Inflammatory macrophage treated with lipopolysaccharide for 1 hour (primary cell): ENCODE results near the gene CDH6.
"Not testable (repeated sequence)": the region's sequence is repeated elsewhere in the genome, so short reads cannot be mapped to it uniquely, and the experiment has no call there.

Source experiments
- DNase-seq, 2 donors: peaks; one replicate each; pipeline ENCODE4 v3.0.0-alpha.2; 2020 to 2022

CDH6 gene

GRCh38 chr5:31334061-31334860 is 140.8 kb downstream of the CDH6 start:
- no peak for DNase-seq

DNA sequence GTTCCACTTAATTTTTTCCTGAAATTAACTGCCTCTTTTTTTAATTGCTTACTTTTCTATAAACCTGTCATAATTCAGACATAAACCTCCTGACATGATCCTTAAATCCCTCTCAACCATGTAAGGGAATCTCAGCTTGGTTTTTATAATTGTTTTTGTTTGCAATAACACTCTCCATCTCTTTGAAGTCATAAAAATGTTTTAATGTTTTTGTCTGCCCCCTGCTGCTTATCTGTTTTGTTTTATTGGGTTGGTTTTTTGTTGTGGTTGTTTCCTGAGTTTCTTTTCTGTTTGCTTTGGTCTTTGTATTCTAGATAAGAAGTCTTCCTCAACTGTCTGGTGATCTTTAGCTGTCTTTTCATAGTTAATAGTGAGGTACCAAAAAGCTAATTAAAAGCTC is 142.0 kb downstream of the CDH6 start:
- no peak for DNase-seq

DNA sequence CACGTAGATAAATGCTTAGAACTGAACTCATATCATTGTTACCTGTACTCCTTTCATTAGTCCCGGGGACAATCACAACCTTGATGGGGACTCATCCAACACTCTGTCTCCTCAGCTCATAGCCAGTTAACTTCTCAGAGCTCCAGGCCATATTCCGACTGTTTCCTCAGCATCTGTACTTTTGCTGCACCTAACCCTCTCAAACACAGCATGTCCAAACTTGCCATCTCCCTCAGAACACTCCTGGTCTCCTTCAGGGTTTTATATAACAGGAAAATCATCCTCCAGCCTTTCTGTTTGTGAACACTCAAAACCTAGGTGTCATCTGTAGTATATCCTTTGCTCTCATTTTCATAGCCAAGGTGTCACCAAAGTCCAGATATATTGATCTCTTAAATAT is 150.5 kb downstream of the CDH6 start:
- no peak for DNase-seq

DNA sequence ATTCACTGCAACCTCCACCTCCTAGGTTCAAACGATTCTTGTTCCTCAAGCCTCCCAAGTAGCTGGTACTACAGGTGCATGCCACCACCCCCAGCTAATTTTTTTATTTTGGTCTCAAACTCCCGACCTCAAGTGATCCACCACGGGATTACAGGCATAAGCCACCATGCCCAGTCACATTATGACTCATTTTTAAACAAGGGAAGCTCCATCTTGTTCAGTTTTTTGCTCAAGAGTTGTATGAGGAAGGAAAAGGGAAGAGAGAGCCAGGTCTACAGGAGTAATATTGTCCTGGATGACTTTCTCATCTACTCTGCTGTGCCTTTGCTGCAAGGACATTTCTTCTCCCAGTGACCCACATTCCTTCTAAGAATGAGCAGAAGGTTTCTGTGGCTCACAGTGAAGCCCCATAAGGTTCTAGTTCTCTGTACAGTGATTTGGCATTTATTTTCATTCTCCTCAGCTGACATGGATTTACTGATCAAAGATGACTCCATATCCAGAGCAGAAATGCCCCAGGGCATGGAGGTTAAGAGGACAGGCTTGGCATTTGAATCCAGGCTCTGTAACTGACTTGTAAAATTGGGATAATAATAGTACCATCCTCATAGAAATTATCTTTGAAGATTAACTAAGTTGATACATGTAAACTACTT is 153.5 kb downstream of the CDH6 start:
- peak in 1 of 2 donors; percentile 3 for DNase-seq

GRCh38 chr5:31347552-31347905 is 154.0 kb downstream of the CDH6 start:
- no peak for DNase-seq

- no peak for DNase-seq
Measured at GRCh38 chr5:31350395-31350794, 156.9 kb downstream of the CDH6 start.

DNA sequence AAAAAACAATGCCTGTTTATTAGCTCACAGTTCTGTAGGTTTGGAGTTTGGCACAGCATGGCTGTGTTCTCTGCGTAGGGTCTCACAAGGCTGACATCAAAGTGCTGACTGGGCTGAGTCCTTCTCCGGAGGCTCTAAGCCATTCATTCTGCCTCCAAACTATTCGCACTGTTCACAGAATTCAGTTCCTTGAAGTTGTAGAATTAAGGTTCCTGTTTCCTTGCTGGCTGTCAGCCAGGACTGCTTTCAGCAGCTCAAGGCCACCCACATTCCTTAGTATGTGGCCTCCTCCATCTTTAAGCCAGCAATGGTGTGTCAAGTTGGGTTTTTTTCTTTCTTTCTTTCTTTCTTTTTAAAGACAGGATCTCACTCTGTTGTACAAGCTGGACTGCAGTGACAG is 161.9 kb downstream of the CDH6 start:
- DNase-seq: no peak

GRCh38 chr5:31357038-31357437 is 163.6 kb downstream of the CDH6 start:
- no peak for DNase-seq

- no peak for DNase-seq
Measured at GRCh38 chr5:31359839-31360238, 166.4 kb downstream of the CDH6 start.

DNA sequence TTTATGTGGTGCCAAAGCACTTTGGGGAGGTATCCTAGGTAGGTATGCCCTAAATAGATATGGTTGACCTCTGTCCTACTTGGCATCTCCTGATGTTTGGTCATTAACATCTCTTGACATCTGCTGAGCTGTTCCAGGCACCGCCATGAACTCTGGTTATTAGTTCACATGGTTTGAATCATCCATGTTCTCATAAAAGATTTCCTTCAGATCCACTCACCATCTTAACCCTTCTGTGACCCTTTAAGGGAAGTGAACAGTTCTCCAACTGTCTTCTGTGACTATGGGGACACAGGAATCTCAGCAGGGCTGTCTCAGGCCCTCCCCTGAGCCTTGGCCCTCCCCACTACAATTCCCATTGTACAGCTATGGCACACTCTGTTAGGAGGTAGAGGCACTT is 167.7 kb downstream of the CDH6 start:
- no peak for DNase-seq

GRCh38 chr5:31361704-31362528 is 168.4 kb downstream of the CDH6 start:
- not testable (repeated sequence) for DNase-seq

- DNase-seq: no peak
Measured at GRCh38 chr5:31362529-31362900, 169.0 kb downstream of the CDH6 start.

- DNase-seq: no peak
Measured at GRCh38 chr5:31362931-31363568, 169.6 kb downstream of the CDH6 start.

DNA sequence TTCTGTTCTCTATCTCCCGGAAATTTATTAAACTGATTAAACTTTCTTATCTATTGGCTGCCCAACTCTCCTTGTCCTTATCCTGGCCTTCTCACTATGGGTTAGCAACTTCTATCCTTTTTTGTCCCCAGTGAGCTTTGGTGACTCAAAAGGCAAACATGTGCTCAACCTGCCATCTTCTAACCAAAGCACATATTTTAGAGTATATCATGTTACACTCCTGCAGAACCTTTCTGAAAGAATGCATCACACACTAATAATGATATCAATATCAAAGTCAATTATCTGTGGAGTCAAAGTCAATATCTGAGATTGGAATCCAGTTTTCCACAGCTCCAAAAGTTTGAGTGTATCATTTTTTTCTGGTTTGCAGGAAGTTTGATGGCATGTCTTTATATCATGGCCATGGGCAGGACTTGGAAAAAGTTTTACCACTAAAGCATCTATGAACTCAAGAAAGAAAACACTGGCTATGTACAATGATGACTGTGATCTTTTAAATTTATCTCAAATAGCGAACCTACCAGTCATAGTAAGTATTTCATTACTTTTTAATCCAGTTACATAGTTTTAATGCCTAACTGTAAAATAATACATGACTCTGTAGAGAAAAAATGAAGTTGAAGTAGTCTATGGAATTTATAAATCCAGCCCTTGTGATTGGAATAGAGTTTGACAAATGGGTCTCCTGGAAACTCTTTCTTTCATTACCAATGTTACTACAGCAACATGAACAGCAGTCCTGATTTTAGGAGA is 171.6 kb downstream of the CDH6 start:
- no peak for DNase-seq

- no peak for DNase-seq
Measured at GRCh38 chr5:31365776-31366175, 172.3 kb downstream of the CDH6 start.

DNA sequence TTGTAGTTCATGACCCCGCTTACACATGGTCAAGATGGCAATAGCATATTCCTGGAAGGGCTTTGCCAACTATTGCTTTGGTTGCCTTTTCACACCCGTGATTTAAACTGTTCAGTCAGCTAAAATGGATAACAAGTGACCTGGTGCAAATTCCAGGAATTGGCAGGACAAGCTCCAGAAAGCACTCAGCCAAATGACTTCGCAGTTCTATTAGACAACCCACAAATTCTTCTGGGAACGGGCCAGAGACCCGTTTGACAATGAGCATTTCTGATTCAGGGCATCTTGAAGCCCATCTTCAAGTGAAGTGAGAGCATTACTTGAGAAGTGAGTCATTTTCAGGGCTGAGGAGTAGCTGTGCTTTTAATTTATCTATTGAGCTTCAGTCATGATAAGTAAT is 173.5 kb downstream of the CDH6 start:
- no peak for DNase-seq

GRCh38 chr5:31372124-31372523 is 178.6 kb downstream of the CDH6 start:
- DNase-seq: no peak

GRCh38 chr5:31375999-31376720 is 182.7 kb downstream of the CDH6 start:
- DNase-seq: no peak

- no peak for DNase-seq
Measured at GRCh38 chr5:31377274-31377946, 183.9 kb downstream of the CDH6 start.

DNA sequence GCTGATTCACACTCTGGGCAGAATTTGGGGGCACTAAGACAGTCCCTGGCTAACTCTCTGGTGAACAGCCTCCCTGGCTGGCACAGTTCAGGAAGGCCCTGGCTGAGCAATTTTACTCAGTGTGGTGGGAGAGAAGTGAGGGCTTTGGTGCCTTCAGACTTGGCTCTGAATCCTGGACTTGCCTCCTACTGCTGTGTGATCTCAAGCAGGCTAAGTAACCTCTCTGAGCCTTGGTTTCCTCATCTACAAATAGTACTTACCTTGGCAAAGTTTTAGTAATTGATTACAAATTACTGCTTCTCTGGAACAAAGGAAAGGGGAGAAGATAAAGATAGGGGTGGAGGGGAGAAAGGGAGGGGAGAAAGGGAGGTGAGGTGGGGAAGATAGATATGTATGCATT is 184.7 kb downstream of the CDH6 start:
- no peak for DNase-seq
